ENCODE data around the gene CSNK1A1L. TPM values are rescaled to one million over a fixed set of nuclear protein-coding genes. Genes with fewer than 3 reads are reported as not detected.

Gene CSNK1A1L
- total and polyA plus RNA-seq, 2 of the 4 experiments (the other 2 are of a cell fraction) = not detected

DNA sequence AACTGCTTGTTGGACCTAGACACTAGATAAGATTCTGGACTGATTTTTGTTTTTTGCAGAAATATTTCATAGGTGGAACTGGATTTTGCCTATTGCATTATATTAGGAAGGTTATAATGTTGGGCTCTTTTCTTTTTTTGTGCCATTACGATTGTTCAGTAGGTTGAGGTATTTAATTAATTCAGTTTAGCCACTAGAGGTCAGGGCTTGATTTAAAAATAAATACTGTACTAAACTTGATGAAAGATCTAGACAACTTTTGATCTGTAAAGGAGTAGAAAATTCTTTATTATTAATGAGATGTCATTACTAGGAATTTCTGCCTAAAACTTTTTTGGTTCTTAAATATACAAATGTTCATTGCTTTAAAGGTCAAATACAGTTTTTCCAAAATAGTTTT, 30.8 kb downstream of the CSNK1A1L start:
- Histone ChIP-seq H2BK15ac (ENCODE audit: low read depth, low read length) (no peak overlapping the region), H2AFZ (replicated peaks; ENCODE audit: low read length, poor library complexity) (no peak overlapping the region), H3K23ac (ENCODE audit: low read depth, low read length) (no peak overlapping the region), H3K4me2 (ENCODE audit: low read depth, low read length) (no peak overlapping the region), H3K4ac (ENCODE audit: low read depth, low read length) (no peak overlapping the region), H3K56ac (ENCODE audit: extremely low read depth, insufficient read depth, low read length) (no peak overlapping the region), H4K5ac (ENCODE audit: low read depth, low read length) (no peak overlapping the region), H2BK20ac (ENCODE audit: low read depth, low read length) (no peak overlapping the region), H4K8ac (ENCODE audit: low read depth in 2 of 2, low read length in 2 of 2) (no peak overlapping the region), H2AK5ac (ENCODE audit: low read depth, low read length) (no peak overlapping the region), H3K36me3 (ENCODE audit: control insufficient read depth, insufficient read depth, low read length) (no peaks in the 10 kb centered on the region), H2BK120ac (ENCODE audit: low read depth, low read length) (no peak overlapping the region), H3K14ac (replicated peaks; ENCODE audit: low read depth, low read length) (no peak overlapping the region), H3K9ac (ENCODE audit: low read depth, low read length) (no peak overlapping the region), H3K4me3 (ENCODE audit: insufficient read depth, low read depth, low read length) (no peak overlapping the region), H3K27me3 (ENCODE audit: control insufficient read depth, insufficient read depth, low read length) (no peaks in the 10 kb centered on the region), H4K91ac (ENCODE audit: insufficient read depth, low read depth, low read length) (no peak overlapping the region), H3K79me1 (ENCODE audit: low read depth in 1 of 2, low read length in 2 of 2) (no peaks in the 10 kb centered on the region), H3K9me3 (ENCODE audit: control insufficient read depth, insufficient read depth, low read length) (no peaks in the 10 kb centered on the region), H3K4me1 (ENCODE audit: control insufficient read depth, insufficient read depth, low read length) (0 out of 2 replicates have a peak, but pooled peaks cover 3% of the 10 kb centered on the region), H4K20me1 (ENCODE audit: insufficient read depth, low read length) (no peaks in the 10 kb centered on the region), H2BK5ac (ENCODE audit: low read depth, low read length, poor library complexity, severe bottlenecking) (no peak overlapping the region), H2AK9ac (replicated peaks; ENCODE audit: low read depth, low read length, poor library complexity) (no peak overlapping the region), H3K18ac (ENCODE audit: low read depth, low read length) (no peak overlapping the region), H3K27ac (ENCODE audit: insufficient read depth, low read length) (no peak overlapping the region), H3K9me1 (ENCODE audit: insufficient read depth, low read length) (no peaks in the 10 kb centered on the region)
- dilution Hi-C loops (cut with HindIII; ENCODE audit: low sequenced_read_pairs, unreplicated experiment) (no loop called here), intact Hi-C loops (cut with micrococcal nuclease) (loop anchor here (1.0 to 10.0 kb wide), 2 partner anchors 528 to 970 kb away; no protein-coding TSS in a partner anchor), in situ Hi-C loops (cut with MboI; ENCODE audit: low sequenced_read_pairs) (loop anchor here (25.0 kb wide), 2 partner anchors 963 to 1138 kb away; no protein-coding TSS in a partner anchor)
- DNase-seq (peak; percentile 49), ATAC-seq (ENCODE audit: low read depth) (peak; percentile 77)
- peak; percentile 52 for TF ChIP-seq RAD21 (IDR thresholded peaks at IDR 0.05; ENCODE audit: low read length)
- peak; percentile 54 for TF ChIP-seq CTCF (conservative IDR thresholded peaks at IDR 0.05; ENCODE audit: low read depth, low read length)
- TF ChIP-seq MXI1 (IDR thresholded peaks at IDR 0.05; ENCODE audit: borderline replicate concordance, low read depth, low read length) = no peak
- TF ChIP-seq SMC3 (IDR thresholded peaks at IDR 0.05; ENCODE audit: low read depth, low read length) = peak; percentile 43; the same call in 1 of the 2 replicates
- ChIA-PET CTCF (no interaction called here), POLR2A (ENCODE audit: unreplicated experiment) (no interaction called here)
- no CpG with 5 or more reads among the region's 1 CpG for WGBS, 2 experiments (ENCODE audit: extremely low coverage in 2 of 2, insufficient read length in 1 of 2)
- BruUV-seq (replicated peaks) = no TSS peak

Measured in IMR-90 (cell line).